Smooth muscle cell (in vitro differentiated cells): ENCODE results near the gene PDE1C. TPM values are rescaled to one million over a fixed set of nuclear protein-coding genes. Genes with fewer than 3 reads are reported as not detected.

ENCODE experiments used
- DNase-seq: peaks from one replicate; lab custom pipeline; 2025; ENCODE audit not compliant: unreplicated experiment; lab: John Stamatoyannopoulos, UW
- H2AFZ ChIP-seq: fragments of 200-600 bp; sonication (generic); 2 replicates; pipeline ENCODE4 v1.6.0; 2016; ENCODE audit warnings: antibody characterized with exemption, low read depth, mild to moderate bottlenecking
- H3F3A ChIP-seq: fragments of 200-600 bp; sonication (generic); 2 replicates; pipeline ENCODE4 v1.6.0; 2017; ENCODE audit warnings: antibody characterized with exemption, low read depth
- H3K27ac ChIP-seq: fragments of 200-600 bp; sonication (generic); 2 replicates; pipeline ENCODE4 v1.5.1; 2016; ENCODE audit warnings: low read depth, mild to moderate bottlenecking
- H3K27me3 ChIP-seq: fragments of 200-600 bp; sonication (generic); 2 replicates; pipeline ENCODE4 v1.6.1; 2016; ENCODE audit warnings: low read depth, mild to moderate bottlenecking
- H3K36me3 ChIP-seq: fragments of 200-600 bp; sonication (generic); 2 replicates; pipeline ENCODE4 v1.5.1; 2016; ENCODE audit warnings: low read depth
- H3K4me1 ChIP-seq: fragments of 200-600 bp; sonication (generic); 2 replicates; pipeline ENCODE4 v1.5.1; 2016; ENCODE audit warnings: low read depth
- H3K4me2 ChIP-seq: fragments of 200-600 bp; sonication (generic); 2 replicates; pipeline ENCODE4 v1.6.0; 2016; ENCODE audit warnings: mild to moderate bottlenecking
- H3K4me3 ChIP-seq: fragments of 200-600 bp; sonication (generic); 2 replicates; pipeline ENCODE4 v1.5.1; 2016; ENCODE audit warnings: mild to moderate bottlenecking
- H3K79me2 ChIP-seq: fragments of 200-600 bp; sonication (generic); 2 replicates; pipeline ENCODE4 v1.6.0; 2016; ENCODE audit warnings: low read depth, mild to moderate bottlenecking
- H3K9ac ChIP-seq: fragments of 200-600 bp; sonication (generic); 2 replicates; pipeline ENCODE4 v1.6.0; 2016; ENCODE audit warnings: low read depth
- H3K9me3 ChIP-seq: fragments of 200-600 bp; sonication (generic); replicated peaks from 2 replicates; pipeline ENCODE4 v1.5.1; 2016; ENCODE audit warnings: low read depth
- H4K20me1 ChIP-seq: fragments of 200-600 bp; sonication (generic); 2 replicates; pipeline ENCODE4 v1.6.0; 2016; ENCODE audit warnings: low read depth
- CTCF ChIP-seq: fragments of 200-600 bp; sonication (generic); IDR thresholded peaks from 2 replicates; pipeline ENCODE4 v1.5.1; 2017; ENCODE audit warnings: borderline replicate concordance, mild to moderate bottlenecking, antibody characterized with exemption; ENCODE audit not compliant: insufficient read depth, poor library complexity, severe bottlenecking
- WGBS: methylation state at CpG from one replicate; pipeline ENCODE4 v1.1.7; 2016; ENCODE audit warnings: low lambda C conversion rate; 5-methylcytosine and 5-hydroxymethylcytosine counted together
- polyA plus RNA-seq: library from polyadenylated mRNA; unstranded; fragments of >200 nt; fragmentation: Nextera tagmentation; extraction: Ambion mirVana; gene quantifications from 2 replicates; pipeline ENCODE4 v1.2.1, GENCODE V29; 2016
- total RNA-seq: library from RNA; depleted of rRNA; stranded (reverse); fragments of >200 nt; gene quantifications from 2 replicates; pipeline ENCODE4 v1.2.3, GENCODE V29; 2014

The PDE1C gene
- total and polyA plus RNA-seq, 2 experiments from 2014 or later = 1.2 to 6.9 TPM

GRCh38 chr7:32047801-32048200, 22.4 kb downstream of the PDE1C start:
- Histone ChIP-seq H3K4me2 (no peak overlapping the region), H3K36me3 (no peaks in the 10 kb centered on the region), H4K20me1 (no peaks in the 10 kb centered on the region), H3K4me1 (no peaks in the 10 kb centered on the region), H3F3A (no peaks in the 10 kb centered on the region), H3K79me2 (no peaks in the 10 kb centered on the region), H3K27ac (no peak overlapping the region), H3K9ac (no peak overlapping the region), H3K9me3 (no peaks in the 10 kb centered on the region), H3K4me3 (no peak overlapping the region), H2AFZ (no peak overlapping the region), H3K27me3 (no peaks in the 10 kb centered on the region)
- no peak for TF ChIP-seq CTCF
- DNase-seq = no peak

- Histone ChIP-seq H3K9me3 (no peaks in the 10 kb centered on the region), H3K27ac (no peak overlapping the region), H3K4me2 (no peak overlapping the region), H3K4me3 (no peak overlapping the region), H3K36me3 (no peaks in the 10 kb centered on the region), H3K79me2 (no peaks in the 10 kb centered on the region), H3K9ac (no peak overlapping the region), H3F3A (no peaks in the 10 kb centered on the region), H3K4me1 (no peaks in the 10 kb centered on the region), H2AFZ (no peak overlapping the region), H3K27me3 (no peaks in the 10 kb centered on the region), H4K20me1 (no peaks in the 10 kb centered on the region)
- TF ChIP-seq CTCF = no peak
- DNase-seq = no peak
- WGBS = 86% methylated on average over 3 of the region's 3 CpGs
Observed at GRCh38 chr7:32047075-32047474, 23.1 kb downstream of the PDE1C start.

- Histone ChIP-seq H3K36me3 (no peaks in the 10 kb centered on the region), H3K4me1 (no peaks in the 10 kb centered on the region), H3K27ac (no peak overlapping the region), H3K9ac (no peak overlapping the region), H3K4me3 (no peak overlapping the region), H2AFZ (no peak overlapping the region), H3F3A (no peaks in the 10 kb centered on the region), H3K79me2 (no peaks in the 10 kb centered on the region), H3K27me3 (no peaks in the 10 kb centered on the region), H3K9me3 (no peaks in the 10 kb centered on the region), H4K20me1 (no peaks in the 10 kb centered on the region), H3K4me2 (no peak overlapping the region)
- no peak for DNase-seq
- TF ChIP-seq CTCF = no peak
Observed at GRCh38 chr7:32045228-32045627, 25.0 kb downstream of the PDE1C start.

GRCh38 chr7:32044739-32045138, 25.5 kb downstream of the PDE1C start:
- H3K79me2 ChIP-seq = no peaks in the 10 kb centered on the region
- H2AFZ ChIP-seq = no peak overlapping the region
- H3K4me3 ChIP-seq = no peak overlapping the region
- no peaks in the 10 kb centered on the region for H3K4me1 ChIP-seq
- no peaks in the 10 kb centered on the region for H3K27me3 ChIP-seq
- H3K9me3 ChIP-seq = no peaks in the 10 kb centered on the region
- no peak overlapping the region for H3K9ac ChIP-seq
- H4K20me1 ChIP-seq = no peaks in the 10 kb centered on the region
- no peak for TF ChIP-seq CTCF
- DNase-seq = no peak
- H3K4me2 ChIP-seq = no peak overlapping the region
- no peaks in the 10 kb centered on the region for H3K36me3 ChIP-seq
- no peaks in the 10 kb centered on the region for H3F3A ChIP-seq
- whole genome bisulfite sequencing = 67% methylated on average over 2 of the region's 3 CpGs
- H3K27ac ChIP-seq = no peak overlapping the region
